Measurements from ENCODE around the gene KIF26A.
"Not testable (repeated sequence)": the region's sequence is repeated elsewhere in the genome, so short reads cannot be mapped to it uniquely, and the experiment has no call there.

Gene KIF26A

DNA sequence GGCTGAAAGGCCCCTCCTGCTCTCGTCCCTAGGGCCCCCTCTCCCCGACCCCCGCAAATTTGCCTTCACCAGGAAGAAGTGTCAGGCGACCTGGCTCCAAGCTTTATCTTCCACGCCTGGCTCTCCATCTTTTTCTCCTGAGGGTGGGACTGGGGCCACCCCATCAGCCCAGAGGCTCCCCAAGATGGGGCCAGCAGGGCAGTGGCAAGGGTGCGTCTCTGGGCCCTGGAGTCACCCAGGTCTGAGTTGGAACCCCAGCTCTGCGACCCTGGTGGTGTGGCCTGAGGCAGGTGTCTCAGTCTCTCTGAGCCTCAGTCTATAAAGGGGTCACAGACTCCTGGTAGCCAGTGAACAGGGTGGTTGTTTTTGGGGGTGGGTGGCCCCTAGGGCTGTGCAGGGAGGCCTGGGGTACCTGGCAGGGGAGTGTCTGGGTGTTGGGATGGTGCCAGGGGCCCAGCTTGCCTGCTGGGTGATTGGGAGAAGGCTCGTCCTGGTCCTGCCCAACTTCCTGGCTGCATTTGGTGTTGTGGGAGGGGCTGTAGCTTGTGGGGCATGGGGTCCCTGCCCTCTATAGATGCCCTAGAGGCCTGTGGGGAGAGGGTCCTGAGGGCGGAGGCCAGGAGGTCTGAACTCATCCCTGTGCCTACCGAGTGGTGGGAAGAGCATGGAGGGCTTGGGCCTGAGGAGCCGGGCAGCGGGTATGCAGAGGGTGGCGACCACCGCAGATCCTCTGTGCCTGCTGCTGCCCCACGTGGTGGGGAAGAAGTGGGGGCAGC, 7.6 kb downstream of the KIF26A start:
- DNase-seq: no peak

DNA sequence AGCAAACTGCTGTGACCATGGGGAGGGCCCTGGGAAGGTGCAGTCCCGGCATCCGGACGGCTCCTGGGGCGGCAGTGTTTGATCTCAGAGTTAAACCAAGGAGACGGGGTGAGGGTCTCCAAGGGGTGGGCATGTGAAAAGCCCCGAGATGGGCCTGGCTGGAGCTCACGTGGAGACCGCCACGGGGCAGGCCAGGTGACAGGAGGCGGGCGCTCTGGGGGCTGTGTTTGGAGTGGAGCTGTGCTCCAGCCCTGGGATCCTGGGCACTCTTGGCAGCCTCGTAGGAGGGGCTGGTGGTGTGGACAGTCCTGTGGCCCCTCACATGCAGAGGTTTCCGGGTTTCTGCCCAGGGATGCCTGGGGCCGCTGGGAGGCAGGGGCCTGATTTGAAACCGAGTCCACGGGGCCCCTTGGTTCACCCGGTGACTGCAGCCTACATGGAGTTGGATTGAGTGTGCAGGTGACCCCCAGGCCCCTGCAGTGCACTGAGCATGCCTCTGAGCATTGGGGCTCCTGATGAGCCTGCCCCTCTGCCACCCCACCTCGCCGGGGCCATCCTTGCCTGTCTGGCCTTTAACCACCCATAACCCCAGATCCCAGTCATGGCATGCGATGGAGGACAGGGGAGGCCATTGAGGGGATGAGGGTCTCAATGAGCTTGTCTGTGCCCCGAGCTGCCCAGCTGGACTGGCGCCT, 8.4 kb downstream of the KIF26A start:
- DNase-seq: no peak

DNA sequence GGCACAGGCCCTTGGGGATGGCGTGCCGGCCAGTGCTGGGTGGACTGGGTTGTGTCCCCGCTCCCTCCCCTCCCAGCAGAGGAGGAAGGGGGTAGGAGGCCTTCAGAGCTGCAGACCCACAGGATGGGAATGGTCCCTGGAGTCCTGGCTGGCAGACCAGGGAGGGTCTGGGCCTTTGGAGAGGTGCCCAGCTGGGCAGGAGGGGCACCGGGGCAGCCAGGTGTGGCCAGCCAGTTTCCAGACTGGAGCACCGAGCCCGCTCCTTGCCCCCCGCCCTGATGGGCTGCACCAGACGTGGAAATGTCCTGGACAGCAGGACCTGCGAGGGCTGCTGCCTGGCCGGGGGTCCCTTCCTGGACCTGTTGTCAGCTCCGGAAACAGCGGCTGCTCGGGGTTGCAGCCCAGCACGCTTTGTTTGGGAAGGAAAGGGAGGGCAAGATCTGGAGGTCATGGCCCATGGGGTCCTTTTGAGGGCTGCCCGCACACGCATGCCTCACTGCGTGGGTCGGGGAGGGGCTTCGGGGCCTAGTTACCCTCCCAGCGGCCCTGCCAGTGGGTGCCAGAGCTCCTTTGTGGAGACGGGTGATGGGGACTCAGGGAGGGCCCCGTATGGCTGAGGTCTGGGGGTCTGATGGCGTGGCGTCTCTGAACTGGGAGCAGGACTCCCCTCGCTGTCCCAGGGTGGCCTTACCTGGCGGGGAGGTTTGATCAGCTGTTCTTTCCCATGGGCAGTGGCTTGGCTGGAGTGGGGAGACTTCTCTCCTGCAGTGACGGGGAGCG, 9.1 kb downstream of the KIF26A start:
- DNase-seq: no peak

DNA sequence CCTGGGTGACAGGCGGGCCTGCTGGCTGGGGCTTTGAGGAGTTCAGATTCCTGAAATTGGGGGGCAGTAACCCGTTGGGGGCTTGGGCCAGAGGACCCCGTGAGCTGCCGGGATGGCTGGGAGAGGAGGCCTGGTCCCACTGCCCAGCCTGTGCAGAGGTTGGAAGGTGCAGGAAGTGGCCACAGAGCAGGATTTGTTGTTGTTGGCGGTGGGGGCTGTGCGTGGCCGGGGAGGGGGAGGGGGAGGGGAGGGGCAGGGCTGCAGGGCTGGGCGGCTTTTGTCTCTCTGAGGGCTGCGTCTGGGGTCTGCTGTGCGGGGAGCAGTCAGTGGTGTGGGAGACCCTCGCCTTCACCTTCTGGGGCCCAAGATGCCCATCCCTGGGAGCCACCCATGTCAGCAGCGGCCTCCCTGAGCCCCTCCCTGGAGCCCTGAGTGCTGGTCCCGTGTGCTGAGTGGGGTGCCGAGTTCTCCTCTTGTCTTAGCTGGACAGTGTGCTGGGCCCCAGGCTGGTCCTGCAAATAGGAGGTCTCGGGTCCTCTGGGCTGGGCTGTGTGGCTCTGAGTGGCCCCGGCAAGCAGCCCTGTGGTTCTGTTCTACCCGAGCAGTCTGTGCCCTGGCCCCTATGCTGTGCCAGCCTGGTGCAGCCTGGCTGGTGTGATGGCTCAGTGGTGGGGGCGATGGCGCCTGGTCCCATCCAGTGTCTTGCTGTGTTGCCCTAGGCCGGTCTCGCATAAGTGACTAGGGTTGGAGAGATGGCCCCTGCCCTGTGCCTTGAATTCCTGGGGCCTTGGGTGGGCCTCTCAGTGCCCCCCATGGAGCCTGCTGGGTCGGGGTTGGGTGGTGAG, 10.3 kb downstream of the KIF26A start:
- no peak for DNase-seq

DNA sequence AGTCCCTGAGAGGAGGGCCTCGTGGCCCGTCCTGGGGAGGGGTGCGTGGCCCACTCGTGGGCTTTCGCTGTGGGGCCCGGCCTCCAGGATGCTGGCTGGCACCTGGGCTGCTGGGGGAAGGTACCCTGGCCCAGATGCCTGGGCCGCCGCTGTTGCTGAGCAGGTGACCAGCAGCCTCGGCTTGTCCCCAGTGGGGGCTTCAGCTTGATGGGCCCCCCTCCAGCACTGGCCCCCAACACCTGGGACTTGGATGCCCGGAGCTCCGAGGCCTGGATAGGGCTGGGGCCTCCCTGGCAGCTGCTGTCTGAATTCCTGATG, 10.8 kb downstream of the KIF26A start:
- DNase-seq: no peak

DNA sequence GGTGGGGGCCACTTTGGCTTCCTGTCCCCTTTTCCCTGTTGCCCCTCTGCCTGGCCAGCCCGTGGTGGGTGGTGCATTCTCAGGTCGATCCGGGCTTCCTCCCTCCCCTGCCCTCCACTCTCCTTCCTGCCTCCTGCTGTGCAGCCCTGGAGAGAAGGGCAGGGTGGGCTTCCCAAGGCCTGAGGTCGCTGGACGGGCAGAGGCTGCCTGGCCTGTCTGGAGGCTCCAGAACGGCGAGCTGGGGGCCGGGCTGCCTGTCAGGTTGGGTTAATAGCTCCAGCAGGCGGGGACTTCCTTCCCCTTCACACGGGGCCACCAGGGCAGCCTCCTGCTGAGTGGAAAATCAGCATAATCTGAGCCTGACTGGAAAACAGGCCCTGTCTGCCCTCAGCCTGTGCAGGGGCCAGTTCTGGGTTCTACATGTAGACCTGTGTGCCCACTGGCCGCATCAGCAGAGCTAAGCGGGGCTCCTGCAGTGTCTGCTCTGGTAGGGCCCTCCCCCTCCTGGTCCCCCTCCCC, 11.3 kb downstream of the KIF26A start:
- DNase-seq: no peak

DNA sequence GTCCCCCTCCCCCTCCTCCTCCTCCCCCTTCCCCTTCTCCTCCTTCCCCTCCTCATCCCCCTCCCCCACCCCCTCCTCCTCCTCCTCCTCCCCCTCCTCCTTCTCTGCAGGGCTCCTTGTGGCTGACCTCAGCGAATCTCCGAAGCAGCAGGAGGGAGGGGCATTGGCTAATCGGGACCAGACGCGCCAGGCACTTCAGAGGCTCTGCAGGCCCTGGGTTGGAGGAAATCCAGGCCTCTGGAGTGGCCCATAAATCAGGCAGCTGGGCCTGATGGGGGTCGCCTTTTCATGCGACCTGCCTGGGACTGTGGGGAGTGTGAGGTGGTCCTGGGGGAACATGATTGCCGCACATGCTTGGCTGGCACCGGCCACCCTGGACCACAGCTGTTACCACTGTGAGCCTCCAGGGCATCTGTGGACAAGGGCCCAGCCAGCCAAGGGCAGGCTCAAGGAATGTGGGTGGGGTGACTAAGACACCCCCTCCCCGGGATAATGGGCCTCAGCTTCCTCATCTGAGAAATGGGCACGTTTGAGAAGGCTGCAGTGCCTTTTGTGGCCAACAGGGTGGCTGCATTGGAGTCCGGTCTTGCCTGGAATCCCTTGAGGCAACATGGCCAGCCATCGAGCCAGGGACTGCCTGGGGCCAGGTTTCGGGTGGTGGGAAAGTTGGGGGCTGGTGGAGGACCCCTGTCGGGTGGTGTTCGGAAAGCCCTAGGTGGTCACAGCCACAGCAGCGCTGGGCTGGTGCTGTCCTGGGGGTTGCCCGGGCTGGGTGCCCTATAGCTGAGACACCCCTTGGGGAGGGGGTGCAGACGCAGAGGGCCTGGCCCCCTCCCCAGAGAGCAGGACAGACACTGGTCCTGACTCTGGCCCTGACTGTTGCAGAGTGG, 12.0 kb downstream of the KIF26A start:
- no peak for DNase-seq

DNA sequence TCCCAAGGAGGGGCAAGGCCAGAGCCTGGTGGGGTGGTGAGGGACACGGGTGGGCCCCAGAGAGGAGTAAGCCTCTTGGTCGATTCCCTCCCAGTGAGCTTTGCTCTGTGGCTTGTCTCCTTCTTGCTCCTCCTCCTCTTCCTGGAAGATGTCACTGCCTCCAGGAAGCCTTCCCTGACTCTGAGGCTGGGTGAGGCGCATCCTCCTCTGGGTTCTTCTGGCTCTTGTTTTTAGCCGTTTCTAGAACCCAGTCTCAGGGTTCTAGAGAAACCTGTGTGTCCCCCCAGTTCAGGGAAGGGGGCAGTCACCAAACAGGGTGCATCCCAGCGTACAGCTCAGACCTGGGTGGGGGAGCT, 12.6 kb downstream of the KIF26A start:
- DNase-seq: no peak

DNA sequence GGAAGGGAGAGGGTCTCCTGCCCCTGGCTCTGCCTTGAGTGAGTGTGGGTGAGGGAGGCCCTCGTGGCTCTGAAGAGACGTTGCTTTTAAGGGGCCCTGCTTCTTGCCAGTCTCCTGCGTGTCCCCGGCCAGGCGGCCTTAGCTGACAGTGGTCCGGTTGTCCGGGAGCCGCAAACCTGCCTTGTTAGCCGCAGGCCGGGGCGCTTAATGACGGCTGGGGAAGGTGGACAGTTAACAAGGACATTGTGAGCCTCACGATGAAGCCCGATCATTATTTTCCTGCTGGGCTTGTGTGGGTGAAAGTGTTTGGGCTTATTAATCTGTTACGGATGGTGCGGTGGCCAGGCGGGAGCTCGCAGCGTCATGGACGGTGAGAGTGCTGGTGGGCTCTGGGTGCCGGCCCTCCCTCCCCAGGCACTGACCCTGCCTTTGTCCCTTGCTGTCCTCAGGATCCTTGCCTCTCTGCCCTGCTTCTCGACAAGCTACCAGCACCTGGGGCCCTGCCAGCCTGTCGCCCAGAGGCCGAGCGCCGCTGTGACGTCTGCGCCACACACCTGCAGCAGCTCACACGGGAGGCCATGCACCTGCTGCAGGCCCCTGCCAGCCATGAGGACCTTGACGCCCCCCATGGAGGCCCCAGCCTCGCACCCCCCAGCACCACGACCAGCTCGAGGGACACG, 13.3 kb downstream of the KIF26A start:
- no peak for DNase-seq

DNA sequence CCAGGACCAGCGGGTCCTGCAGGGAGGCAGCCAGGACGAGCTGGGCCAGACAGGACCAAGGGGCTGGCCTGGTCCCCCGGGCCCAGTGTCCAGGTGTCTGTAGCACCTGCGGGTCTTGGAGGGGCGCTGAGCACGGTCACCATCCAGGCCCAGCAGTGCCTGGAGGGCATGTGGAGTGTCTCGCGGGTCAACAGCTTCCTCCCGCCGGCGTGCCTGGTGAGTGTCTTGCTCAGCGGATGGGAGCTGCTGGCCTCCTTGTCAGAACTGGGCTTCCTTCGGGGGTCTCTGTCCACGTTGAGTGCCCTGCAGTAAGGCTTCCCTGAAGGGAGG, 13.8 kb downstream of the KIF26A start:
- DNase-seq: no peak

DNA sequence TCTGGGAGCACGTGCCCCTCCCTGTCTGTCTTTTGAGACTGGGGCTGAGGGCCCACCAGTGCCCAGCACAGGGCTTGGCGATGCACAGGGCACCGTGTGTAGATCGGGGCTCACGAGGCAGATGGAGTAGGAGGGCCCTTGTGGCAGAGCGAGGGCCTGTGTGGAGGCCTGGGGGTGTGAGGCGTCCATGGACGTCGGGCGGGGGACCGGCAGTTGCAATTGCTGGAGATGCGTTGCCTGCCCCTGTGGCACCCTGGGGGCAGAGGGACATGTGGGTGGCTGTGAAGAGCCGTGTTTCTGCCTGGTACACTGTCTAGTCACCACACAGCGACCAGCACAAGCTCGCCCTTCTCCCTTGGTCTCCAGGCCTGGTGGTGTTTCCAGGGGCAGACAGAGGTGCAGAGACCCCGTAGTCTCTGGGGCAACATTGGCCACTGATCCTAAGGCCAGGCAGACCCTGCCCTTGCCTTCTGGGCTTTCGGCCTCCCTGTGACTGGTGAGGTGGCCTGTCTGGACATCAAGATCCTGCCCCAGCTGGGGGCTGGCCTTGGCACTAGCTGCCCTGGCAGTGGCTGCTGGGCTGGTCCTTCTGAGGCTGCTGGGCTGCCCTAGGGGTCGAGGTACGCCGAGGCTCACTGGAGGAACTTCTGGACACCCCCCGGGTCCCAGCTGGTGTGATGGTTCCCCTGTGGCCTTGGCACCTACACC, 14.5 kb downstream of the KIF26A start:
- no peak for DNase-seq

DNA sequence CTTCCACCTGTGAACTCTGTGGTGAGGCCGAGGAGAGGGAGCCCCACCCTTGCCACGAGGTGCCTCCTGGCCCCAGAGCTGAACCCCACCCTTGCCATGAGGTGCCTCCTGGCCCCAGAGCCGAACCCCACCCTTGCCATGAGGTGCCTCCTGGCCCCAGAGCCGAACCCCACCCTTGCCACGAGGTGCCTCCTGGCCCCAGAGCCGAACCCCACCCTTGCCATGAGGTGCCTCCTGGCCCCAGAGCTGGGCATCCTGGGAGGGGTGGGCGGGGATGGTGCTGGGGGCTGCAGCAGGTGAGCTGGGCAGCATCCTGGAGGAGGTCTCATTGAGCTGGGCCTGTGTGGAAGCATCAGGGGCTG, 15.0 kb downstream of the KIF26A start:
- DNase-seq: not testable (repeated sequence)

DNA sequence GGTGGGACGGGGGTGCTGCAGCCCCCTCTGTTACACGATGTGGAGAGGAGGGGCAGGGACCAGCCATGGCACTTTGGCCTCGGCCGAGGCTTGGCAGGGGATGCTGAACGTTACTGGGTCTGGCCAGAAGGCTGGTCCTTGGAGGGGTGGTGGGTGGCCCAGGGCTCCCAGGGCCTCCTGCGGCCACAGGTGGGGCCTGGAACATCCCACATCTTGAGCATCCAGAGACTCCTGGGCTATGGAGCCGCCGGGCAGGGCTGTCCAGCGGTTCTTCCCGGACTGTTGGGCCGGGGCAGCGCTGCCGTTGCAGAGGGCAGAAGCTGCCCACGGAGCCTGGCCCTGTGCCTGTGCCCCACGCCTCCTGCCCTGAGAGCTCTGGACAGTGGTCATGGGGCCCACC, 15.9 kb downstream of the KIF26A start:
- no peak for DNase-seq

DNA sequence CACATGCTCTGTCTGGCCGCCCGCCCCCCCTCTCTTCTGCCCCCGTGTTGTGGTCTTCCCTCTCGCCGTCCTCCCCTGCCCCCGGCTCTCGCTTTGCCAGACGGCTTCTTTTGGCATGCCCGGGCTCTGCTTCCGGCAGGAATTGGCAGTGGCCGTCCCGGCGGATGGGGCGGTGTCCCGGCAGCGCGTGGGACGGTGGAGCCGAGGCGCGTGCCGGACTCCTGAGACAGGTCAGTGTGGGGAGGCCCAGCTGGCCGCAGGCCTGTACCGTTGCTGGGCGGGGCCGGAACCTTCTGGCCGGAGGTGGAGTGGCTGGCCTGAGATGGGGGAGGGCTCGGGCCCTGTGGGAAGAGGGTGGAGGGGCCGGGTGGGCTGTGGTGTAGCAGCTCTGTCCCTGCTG, 17.1 kb downstream of the KIF26A start:
- no peak for DNase-seq

DNA sequence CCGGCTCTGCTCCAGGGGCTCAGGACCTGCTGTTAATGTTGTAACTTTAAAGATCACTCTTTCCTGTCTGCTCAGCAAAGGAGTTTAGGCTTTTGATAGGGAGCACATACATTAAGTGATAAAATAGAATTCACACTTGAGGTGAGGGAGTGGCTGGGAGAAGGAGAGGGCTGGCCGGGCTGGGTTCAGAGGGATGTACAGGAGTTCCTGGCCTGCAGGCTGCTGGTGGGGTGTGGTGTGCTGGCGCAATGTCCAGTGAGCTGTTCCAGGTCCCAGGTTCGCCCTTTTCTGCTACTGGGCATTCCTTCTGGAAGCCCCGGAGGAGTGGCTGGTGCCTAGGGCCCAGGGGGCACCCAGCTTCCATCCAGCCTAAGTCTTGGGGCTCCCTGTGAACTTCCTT, 17.8 kb downstream of the KIF26A start:
- DNase-seq: no peak

DNA sequence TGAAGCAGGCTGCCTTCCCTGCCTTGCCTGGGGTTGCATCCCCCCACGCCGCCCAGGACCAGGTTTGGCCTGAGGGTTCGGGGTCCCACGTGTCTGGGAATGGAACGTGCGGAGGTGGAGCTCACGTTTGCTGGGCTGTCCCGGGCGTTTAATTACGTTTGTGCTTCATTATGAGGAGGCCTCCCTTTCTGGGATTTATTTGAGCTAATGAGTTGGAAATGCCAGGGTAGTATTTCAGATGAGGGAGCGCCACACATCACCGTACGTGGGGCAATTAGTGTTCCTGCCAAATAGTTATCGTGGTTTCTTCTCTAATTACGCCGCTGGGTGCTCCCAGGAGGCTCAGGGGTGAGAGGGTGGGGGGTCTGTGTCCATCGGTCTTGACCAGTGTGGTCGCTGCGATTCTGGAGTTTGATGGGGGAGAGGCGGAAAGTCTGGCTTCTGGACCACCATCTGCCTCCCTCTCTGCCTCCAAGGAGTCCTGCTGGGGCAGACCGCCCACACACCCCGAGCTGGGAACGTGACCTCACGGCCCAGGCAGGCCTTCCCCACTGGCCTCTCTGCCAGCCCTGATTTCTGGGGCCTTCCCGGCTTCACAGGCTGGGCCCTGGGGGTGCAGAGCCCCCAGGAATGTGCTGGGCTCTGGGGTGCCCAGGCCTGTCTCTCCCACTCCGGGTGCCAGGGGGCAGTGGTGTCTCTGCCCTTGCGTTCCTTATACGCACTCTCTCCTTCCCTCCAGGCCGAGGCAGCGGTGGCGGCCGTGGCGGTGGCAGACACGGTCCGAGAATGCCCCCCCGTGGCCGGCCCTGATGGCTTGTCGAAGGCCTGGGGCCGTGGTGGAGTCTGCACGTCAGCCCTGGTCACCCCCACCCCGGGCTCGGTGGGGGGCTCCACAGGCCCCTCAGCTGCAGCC, 18.9 kb downstream of the KIF26A start:
- no peak for DNase-seq

DNA sequence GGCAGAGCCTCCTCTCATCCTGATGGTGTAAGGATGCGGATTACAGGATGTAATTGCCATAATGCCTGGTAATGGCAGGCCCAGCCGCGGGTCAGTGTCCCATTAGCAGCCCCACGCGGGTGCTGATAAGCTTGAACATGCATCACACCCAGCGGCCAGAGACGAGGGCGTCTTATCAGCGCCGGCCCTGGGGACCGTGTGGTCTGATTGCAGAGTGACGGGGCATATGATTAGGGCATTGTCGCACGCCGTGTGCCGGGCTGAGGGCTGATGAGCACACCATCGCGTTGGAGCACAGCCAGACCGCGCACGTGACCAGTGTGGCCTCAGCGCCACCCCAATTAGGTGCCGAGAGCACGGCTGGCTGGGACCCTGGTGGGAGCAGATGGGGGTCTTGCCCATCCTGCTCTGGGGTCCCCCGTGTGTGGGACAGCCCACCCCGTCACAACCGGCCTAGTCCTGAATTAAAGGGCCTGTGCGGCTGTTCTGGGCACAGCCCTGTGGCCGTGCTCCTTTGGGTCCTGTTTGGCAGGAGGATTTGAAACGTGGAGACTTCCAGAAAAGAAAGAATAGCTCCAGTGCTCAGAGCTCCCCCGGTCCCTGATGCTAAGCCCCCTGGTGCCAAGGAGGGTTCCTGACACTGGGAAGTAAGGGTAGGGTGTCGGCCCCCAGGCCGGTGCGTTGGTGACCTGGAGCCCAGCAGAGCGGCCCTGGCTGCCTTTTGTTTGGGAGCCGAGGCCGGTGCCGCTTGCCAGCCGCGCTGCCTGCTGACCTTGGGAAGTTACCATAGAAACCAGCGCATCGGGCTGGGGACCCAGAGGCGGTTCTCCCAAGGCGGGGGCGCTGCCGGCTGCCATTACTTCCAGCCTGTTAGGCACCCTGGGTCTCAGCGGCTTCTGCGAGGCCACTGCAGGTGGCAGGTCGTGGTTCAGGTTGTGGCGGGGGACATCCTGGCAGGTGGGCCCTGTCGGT, 20.7 kb downstream of the KIF26A start:
- DNase-seq: no peak

DNA sequence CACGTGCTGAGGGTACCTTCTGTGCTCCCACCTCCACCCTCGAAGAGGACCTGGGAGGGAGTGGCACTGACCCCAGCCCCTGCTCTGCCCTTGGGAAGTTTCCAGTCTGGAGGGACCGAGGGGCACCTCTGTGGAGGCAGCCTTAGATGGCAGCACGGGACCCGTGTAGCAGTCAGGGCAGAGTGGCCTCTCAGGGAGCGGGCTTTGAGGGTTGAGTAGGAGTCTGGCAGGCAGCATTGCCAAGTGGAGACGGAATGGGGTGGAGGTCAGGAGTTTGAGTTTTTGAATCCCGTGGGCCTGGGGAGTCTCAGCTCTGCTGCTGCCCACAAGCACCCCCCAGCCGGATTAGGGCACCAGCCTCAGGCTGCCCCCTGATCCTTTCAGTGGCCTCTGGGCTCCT, 21.6 kb downstream of the KIF26A start:
- no peak for DNase-seq

All from activated CD8-positive, alpha-beta memory T cell treated with anti-CD3 and anti-CD28 coated beads for 24 hours (primary cell).